HUES6 (cell line): ENCODE results near the gene SLC5A9.
"Not testable (repeated sequence)": the region's sequence is repeated elsewhere in the genome, so short reads cannot be mapped to it uniquely, and the experiment has no call there.

Experiments
- H3K27ac ChIP-seq: 2 replicates; pipeline ENCODE4 v1.7.0; 2013; ENCODE audit warnings: low read depth, mild to moderate bottlenecking, low read length, inconsistent platforms
- H3K27me3 ChIP-seq: 2 replicates; pipeline ENCODE4 v1.6.1; 2013; ENCODE audit warnings: low read length; ENCODE audit not compliant: control insufficient read depth, insufficient read depth
- H3K36me3 ChIP-seq: 2 replicates; pipeline ENCODE4 v1.6.1; 2013; ENCODE audit warnings: low read length; ENCODE audit not compliant: control insufficient read depth, insufficient read depth
- H3K4me1 ChIP-seq: 2 replicates; pipeline ENCODE4 v1.6.1; 2013; ENCODE audit warnings: low read length; ENCODE audit not compliant: control insufficient read depth, insufficient read depth
- H3K4me3 ChIP-seq: 2 replicates; pipeline ENCODE4 v1.5.1; 2013; ENCODE audit warnings: low read depth, low read length
- H3K9ac ChIP-seq: one replicate; pipeline ENCODE4 v1.6.1; 2013; ENCODE audit warnings: mild to moderate bottlenecking, low read length
- H3K9me3 ChIP-seq: 2 replicates; pipeline ENCODE4 v1.6.1; 2013; ENCODE audit warnings: low read depth, low read length; ENCODE audit not compliant: control insufficient read depth, insufficient read depth

The SLC5A9 gene

GRCh38 chr1:48261881-48262400 is 39.4 kb downstream of the SLC5A9 start:
- H3K27me3 ChIP-seq: no peaks in the 10 kb centered on the region
- no peaks in the 10 kb centered on the region for H3K9me3 ChIP-seq
- no peak overlapping the region for H3K9ac ChIP-seq
- no peak overlapping the region for H3K27ac ChIP-seq
- H3K4me1 ChIP-seq: no peaks in the 10 kb centered on the region
- H3K36me3 ChIP-seq: no peaks in the 10 kb centered on the region
- no peak overlapping the region for H3K4me3 ChIP-seq

DNA sequence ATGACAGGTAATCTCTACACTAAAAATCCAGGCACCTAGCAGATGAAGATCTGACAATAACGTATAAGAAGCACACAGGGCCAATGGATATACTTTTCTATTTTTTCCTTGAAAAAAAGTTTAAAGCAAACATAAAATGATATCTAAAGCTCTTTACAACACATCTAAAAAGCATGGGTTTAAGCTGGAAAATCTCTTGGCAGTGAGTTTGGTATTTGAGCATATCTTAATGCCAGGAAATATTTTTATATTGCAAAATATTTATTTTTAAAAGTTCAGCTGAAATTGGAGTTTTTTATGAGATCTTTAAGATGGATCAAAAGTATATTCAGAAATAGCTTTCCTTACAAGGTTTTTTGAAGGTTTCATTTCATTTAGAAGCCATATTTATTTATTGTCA is 40.5 kb downstream of the SLC5A9 start:
- Histone ChIP-seq H3K27me3 (no peaks in the 10 kb centered on the region), H3K9me3 (peaks cover 7% of the 10 kb centered on the region; the same call in 1 of the 2 replicates), H3K4me1 (no peaks in the 10 kb centered on the region), H3K4me3 (no peak overlapping the region), H3K9ac (no peak overlapping the region), H3K27ac (no peak overlapping the region), H3K36me3 (no peaks in the 10 kb centered on the region)

DNA sequence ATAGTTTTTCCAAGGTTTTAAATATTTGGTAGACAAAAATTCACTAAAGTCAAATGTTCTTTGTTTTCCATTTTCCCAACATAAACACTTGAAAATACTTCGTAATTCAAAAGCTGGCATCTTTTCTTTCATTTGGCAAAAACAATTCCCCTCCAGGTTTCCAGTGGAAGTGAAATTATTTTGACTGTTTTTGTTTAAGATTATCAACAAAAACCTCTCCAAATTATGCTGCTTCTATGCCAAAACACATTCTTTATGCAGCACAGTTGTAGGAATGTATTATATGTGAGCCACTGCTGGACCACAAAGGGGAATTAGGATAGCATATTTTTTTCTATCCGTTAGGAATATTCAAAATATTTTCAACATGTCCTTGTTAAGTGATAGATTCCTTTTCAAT is 44.1 kb downstream of the SLC5A9 start:
- no peak overlapping the region for H3K9ac ChIP-seq
- H3K4me1 ChIP-seq: no peaks in the 10 kb centered on the region
- no peak overlapping the region for H3K4me3 ChIP-seq
- peaks cover 7% of the 10 kb centered on the region; the same call in 1 of the 2 replicates for H3K9me3 ChIP-seq
- H3K27ac ChIP-seq: no peak overlapping the region
- no peaks in the 10 kb centered on the region for H3K27me3 ChIP-seq
- H3K36me3 ChIP-seq: no peaks in the 10 kb centered on the region

GRCh38 chr1:48277437-48277836 is 54.9 kb downstream of the SLC5A9 start:
- H3K27ac ChIP-seq, H3K36me3 ChIP-seq, H3K4me3 ChIP-seq, H3K9ac ChIP-seq, H3K27me3 ChIP-seq, H3K4me1 ChIP-seq: not testable (repeated sequence)
- peaks cover 11% of the 10 kb centered on the region for H3K9me3 ChIP-seq

DNA sequence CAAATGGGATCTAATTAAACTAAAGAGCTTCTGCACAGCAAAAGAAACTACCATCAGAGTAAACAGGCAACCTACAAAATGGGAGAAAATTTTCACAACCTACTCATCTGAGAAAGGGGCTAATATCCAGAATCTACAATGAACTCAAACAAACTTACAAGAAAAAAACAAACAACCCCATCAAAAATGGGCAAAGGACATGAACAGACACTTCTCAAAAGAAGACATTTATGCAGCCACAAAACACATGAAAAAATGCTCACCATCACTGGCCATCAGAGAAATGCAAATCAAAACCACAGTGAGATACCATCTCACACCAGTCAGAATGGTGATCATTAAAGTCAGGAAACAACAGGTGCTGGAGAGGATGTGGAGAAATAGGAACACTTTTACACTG is 59.8 kb downstream of the SLC5A9 start:
- not testable (repeated sequence) for H3K4me3 ChIP-seq, H3K27me3 ChIP-seq, H3K36me3 ChIP-seq, H3K4me1 ChIP-seq, H3K9me3 ChIP-seq, H3K27ac ChIP-seq, H3K9ac ChIP-seq

GRCh38 chr1:48284696-48285420 is 62.3 kb downstream of the SLC5A9 start:
- H3K27me3 ChIP-seq, H3K36me3 ChIP-seq, H3K4me1 ChIP-seq, H3K4me3 ChIP-seq, H3K9ac ChIP-seq, H3K27ac ChIP-seq: not testable (repeated sequence)
- peaks cover 11% of the 10 kb centered on the region for H3K9me3 ChIP-seq

DNA sequence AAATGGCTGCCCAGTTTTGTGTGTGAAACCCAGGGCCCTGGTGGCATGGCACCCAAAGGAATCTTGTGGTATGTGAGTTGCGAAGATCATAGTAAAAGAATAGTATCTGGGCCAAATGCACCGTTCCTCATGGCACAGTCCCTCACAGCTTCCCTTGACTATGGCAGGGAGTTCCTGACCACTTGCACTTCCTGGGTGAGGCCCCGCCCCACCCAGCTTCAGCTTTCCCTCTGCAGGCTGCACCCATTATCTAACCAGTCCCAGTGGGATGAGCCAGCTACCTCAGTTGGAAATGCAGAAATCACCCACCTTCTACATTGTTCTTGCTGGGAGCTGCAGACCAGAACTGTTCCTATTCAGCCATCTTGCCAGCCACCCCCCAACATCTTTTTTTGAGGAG is 63.0 kb downstream of the SLC5A9 start:
- Histone ChIP-seq H3K27me3 (no peaks in the 10 kb centered on the region), H3K4me3 (no peak overlapping the region), H3K36me3 (no peaks in the 10 kb centered on the region), H3K4me1 (peaks cover 4% of the 10 kb centered on the region; the same call in 1 of the 2 replicates), H3K9ac (no peak overlapping the region), H3K27ac (no peak overlapping the region), H3K9me3 (peaks cover 11% of the 10 kb centered on the region)

GRCh38 chr1:48291421-48291820 is 68.9 kb downstream of the SLC5A9 start:
- H3K9ac ChIP-seq: no peak overlapping the region
- H3K4me1 ChIP-seq: peaks cover 6% of the 10 kb centered on the region
- no peaks in the 10 kb centered on the region for H3K27me3 ChIP-seq
- H3K9me3 ChIP-seq: peaks cover 11% of the 10 kb centered on the region
- no peak overlapping the region for H3K4me3 ChIP-seq
- no peak overlapping the region for H3K27ac ChIP-seq
- H3K36me3 ChIP-seq: no peaks in the 10 kb centered on the region

DNA sequence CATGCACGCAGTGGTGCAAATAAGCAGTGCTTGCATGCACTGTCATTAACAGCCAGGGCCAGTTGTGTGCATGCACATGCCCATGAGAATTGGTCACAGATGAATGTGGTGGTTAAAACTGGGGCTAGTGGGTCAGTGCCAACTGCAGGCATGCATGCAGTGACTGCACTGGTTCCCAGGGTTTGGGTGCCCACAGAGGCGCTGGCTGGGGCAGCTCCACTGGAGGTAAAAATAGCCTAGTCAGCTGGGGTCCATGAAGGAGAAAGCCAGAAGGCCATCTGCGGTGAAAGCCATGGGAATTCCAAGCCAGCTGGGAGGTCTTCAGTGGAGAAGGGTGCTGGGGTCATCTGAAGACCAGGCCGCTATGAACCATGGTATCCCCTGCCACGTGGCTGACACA is 70.2 kb downstream of the SLC5A9 start:
- no peaks in the 10 kb centered on the region for H3K36me3 ChIP-seq
- H3K4me1 ChIP-seq: peaks cover 6% of the 10 kb centered on the region
- no peak overlapping the region for H3K4me3 ChIP-seq
- no peak overlapping the region for H3K27ac ChIP-seq
- no peak overlapping the region for H3K9ac ChIP-seq
- H3K27me3 ChIP-seq: no peaks in the 10 kb centered on the region
- peaks cover 11% of the 10 kb centered on the region for H3K9me3 ChIP-seq

GRCh38 chr1:48294094-48294493 is 71.6 kb downstream of the SLC5A9 start:
- not testable (repeated sequence) for H3K9ac ChIP-seq, H3K36me3 ChIP-seq, H3K4me1 ChIP-seq, H3K27me3 ChIP-seq, H3K9me3 ChIP-seq, H3K4me3 ChIP-seq, H3K27ac ChIP-seq

GRCh38 chr1:48294656-48295055 is 72.1 kb downstream of the SLC5A9 start:
- H3K4me1 ChIP-seq: peaks cover 6% of the 10 kb centered on the region

More at GRCh38 chr1:48294656-48295055, 72.1 kb downstream of the SLC5A9 start:
- Histone ChIP-seq H3K9ac (no peak overlapping the region), H3K4me3 (no peak overlapping the region), H3K27ac (no peak overlapping the region), H3K9me3 (no peaks in the 10 kb centered on the region), H3K27me3 (no peaks in the 10 kb centered on the region), H3K36me3 (no peaks in the 10 kb centered on the region)
